GM19328 (cell line): ENCODE data around the gene NCK2.

ENCODE experiments used
- ATAC-seq: cut with Tn5 transposase; IDR thresholded peaks from one replicate; pipeline ENCODE4 v1.9.1; 2021; ENCODE audit warnings: mild to moderate bottlenecking, moderate library complexity; ENCODE audit not compliant: unreplicated experiment

NCK2 gene

DNA sequence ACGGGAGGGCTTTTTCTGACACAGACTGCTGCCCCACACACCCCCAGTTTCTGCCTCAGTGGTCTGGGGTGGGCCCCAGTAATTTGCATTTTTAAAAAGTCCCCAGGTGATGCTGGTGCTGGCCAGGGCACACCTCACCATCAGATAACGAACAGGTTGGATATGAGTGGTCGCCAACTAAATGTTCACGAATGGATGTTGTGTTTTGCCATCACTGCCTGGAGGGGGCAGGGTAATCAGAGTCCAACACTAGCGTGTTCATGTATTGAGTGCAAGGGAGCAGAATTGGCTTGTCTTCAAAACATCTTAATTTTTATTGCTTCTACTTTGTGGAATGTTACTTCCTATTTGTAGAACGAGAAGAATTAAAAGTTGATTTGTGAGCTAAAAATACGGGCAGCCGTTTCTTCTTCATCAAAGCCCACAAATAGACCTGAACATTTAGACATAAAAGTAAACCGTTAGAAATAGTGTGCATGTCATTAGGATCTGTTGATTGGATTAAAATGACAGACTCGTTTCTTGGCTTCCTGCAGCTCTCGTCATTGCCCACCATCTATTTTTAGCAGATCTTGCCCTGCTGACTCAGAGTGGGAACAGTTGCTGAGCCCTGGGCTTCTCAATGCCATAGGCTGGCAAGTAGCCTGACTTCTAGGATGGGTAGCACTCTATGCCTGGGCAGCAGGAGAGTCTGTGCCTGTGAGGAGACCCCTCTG, 45.2 kb downstream of the NCK2 start:
- ATAC-seq, result peak; percentile 45

DNA sequence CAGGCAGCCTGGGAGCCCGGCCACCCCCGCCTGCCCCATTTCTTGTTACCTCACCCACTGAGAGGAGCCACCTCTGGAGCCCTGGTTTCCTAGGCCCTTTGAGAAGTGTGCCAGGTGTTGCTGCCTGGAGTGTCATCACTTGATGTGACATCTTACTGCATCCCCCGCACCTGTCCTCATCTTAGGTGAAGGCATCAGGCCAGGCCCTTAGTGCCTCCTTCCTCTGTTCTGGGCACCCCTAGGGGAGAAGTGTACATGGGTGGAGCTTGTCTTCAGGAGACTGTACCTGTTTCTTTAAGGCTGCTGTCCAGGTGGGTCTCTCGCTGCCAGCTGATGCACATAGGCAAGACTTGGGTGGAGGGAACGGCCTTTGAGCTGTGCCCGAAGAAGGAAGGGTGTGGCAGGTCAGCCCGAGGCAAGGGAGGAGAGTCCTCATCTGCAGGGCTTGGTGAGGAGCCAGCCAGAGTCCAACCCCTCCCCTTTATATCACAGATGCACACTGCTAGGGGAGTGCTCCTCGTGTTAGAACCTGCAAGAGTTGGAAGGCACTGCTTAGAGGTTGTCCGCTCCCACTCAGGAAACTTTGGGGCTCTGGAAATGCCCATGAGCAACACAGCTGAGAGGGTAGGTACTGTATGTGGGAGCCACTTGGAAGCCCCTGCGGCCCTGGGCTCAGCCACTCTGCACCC, 45.9 kb downstream of the NCK2 start:
- ATAC-seq, result no peak

DNA sequence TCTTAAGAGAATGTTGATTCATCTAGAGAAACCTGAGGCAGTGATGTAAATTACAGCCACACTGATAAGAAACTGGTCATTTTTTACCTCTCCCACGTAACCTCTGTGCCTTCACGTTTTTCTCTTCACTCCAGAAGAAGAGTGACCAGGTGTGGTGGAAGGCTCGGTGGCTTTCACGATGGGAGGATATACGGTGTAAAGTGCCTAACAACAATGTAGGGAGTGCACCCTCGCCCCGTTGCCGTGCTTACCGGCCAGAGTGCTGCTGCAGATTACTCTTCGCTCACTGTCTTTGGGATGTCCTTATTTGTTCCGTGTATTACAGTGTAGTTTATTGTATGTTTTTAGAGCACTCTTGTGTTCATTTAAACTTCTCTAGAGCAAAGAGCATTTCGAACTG, 46.5 kb downstream of the NCK2 start:
- ATAC-seq, result no peak

DNA sequence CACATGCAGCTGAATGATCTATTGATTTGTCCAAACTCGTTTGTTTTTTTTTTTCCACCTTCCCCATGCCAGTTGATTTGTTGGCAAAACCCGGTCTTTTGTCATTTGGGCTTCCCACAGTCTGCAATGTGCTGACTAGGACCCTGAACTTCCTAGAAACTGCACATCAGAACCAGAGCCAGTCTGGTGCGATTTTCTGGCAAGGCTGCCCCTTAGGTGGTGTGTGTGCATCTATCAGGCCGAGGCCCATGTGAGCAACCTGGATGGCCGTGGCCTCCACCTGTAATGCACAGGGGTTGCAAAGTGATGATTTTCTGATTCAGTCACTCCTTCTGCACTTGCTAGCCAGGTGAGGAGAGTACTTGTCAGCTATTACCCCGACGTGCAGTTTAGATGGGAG, 47.8 kb downstream of the NCK2 start:
- no peak for ATAC-seq

DNA sequence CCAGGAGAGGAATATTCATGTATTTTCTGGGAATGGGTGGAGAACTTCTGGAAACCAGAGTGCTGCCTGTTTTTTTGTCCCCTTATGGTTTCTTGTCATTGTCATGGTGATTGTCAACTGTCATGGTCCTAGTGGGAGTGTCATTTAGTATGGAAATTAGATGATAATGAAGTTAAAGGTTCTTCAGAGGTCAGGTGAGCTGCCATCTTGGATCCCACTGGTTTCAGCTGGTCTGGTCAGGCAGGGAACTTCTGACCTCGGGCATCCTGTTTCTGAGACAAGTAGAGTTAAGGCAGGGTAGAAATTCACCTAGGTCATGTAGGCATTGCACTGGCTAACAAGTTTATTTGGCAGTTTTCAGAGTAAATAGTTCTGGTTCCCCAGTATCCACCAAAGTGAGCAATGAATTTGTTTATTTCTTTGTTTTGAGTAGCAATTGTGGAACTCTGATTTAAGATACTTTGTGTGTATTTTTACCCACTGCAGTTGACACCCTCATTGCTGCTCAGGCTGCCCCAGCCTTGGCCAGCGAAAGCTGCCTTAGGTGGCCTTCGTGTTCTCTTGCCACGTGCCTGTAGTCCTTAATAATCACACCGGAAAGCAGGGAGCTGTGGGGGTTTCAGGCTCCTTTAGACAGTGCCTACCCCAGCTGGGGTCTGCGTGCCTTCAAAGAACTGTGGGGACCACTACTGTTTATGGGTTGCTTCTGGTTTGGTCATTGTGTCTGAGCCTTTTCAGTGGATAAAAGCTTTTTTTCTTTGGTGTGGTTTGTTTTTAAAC, 48.7 kb downstream of the NCK2 start:
- no peak for ATAC-seq

- ATAC-seq, result no peak
Measured at GRCh38 chr2:105794926-105795574, 50.3 kb downstream of the NCK2 start.

DNA sequence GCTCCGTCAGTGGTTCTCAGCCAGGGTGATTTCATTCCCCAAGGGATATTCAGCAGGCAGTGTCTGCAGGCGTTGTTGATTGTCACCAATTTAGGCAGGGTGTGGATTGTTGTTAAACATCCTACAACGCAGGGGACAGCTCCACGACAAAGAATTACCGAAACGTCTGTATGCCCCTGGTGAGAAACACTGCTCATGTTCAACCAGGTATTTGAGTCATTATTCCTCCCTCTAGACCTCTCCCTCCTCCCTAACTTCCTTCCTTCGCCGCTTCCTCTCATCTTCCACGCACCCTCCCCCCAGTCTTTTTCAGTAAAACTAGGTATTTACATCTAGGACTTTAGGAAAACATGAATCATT, 50.8 kb downstream of the NCK2 start:
- ATAC-seq, result no peak

- ATAC-seq, result no peak
Measured at GRCh38 chr2:105796131-105796638, 51.5 kb downstream of the NCK2 start.

GRCh38 chr2:105796791-105797190, 52.1 kb downstream of the NCK2 start:
- ATAC-seq, result no peak

- ATAC-seq, result no peak
Measured at GRCh38 chr2:105797298-105797819, 52.6 kb downstream of the NCK2 start.

- ATAC-seq, result no peak
Measured at GRCh38 chr2:105798595-105798994, 53.9 kb downstream of the NCK2 start.

GRCh38 chr2:105800036-105800713, 55.5 kb downstream of the NCK2 start:
- no peak for ATAC-seq

GRCh38 chr2:105800953-105801635, 56.4 kb downstream of the NCK2 start:
- no peak for ATAC-seq

DNA sequence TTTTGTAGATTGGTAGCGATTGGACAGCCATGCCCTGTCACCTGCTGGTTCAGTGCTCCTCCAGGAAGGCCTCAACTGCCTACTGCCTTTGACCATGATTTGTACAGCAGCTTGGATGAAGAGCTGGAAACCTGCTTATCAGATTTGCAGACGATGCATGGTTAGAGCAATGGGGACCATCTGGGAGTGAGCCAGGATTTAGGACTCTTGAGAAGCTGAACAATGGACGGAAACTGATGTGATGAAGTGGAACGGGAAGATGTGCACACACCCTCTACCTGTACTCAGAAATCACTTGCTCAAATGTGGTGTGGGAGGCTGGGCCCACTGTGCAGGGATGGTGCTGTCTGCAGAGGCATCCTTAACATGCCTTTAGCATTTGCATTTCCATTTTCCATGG, 57.2 kb downstream of the NCK2 start:
- no peak for ATAC-seq

DNA sequence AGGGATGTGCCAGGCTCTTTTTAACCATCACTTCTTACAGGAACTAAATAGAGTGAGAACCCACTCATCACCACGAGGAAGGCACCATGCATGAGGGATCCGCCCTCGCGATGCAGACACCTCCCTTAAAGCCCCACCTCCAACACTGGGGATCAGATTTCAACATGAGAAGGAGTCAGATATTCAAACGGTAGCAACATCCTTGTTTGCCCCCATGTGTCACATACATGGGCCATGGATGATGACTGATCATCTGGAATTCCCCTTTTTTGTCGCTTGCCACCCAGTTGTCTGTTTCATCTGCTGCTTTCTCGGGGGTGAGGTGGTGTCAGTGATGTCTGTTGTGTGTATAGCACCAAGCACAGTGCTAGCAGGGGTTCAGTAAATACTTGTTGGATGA, 57.9 kb downstream of the NCK2 start:
- ATAC-seq, result no peak

DNA sequence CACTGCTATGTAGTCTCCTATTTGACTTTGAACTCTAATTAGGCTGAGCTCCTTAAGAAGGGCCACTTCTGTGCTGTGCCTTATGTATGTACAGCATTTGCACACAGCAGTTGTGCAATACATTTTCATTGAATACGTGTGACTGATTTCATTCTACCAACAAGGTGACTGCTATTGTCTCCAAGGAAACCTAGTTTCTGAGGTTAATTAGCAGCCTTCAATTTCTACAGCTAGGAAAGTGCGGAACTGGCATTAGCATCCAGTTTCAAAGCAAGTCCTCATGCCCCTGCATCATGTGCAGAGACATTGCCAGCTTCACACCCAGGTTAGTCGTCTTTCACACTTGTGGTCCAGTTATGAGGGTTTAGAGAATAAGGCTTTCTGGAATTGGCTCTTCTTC, 58.6 kb downstream of the NCK2 start:
- ATAC-seq, result no peak

DNA sequence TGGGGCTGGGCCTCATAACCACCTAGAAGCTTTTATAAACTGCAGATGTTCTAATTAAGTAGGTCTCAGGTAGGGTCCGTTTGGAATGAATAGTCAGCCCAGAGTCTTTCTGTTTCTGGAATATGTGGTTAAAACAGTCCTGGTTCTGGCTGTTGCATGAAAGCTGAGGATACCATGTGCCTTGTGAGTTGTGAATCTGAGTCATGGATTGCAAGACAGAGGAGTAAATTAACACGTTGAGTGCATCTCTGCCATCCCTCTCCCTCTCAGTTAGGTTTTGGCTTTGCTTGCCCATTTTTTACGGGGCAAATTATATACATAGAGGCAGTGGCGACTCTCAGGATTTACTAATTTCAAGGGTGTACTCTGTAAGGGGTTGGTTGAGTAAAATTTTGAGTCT, 59.1 kb downstream of the NCK2 start:
- no peak for ATAC-seq

DNA sequence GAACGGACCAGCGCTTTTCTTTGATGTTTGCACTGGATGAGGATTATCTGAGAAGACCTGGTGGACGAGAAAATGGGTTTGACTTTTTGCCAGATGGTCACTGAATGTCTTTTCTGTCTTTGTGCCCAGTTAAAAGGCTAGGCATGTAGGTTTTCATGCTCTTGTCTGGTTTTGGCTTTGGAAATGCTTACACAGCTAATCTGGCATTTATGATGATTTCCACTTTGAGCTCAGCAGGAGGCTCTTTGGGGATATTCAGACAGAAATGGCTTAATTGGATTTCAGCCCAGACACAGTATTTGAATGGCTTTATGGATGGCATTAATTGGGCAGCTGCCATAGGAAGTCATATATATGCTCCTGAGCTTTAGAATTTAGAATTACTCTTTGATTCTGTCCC, 59.6 kb downstream of the NCK2 start:
- ATAC-seq, result no peak

GRCh38 chr2:105806996-105807395, 62.3 kb downstream of the NCK2 start:
- ATAC-seq, result no peak
